HL-60 (cell line): ENCODE measurements around the gene FAM76B.

ENCODE experiments used
- DNase-seq, 2 experiments: peaks; one replicate each; pipeline ENCODE4 v3.0.0-alpha.2; 2010 to 2020; ENCODE audit warnings: low read depth in 1 of 2, low spot score in 1 of 2
- H3K27ac ChIP-seq: fragments of 250-450 bp; sonication (Bioruptor Pico); replicated peaks from 2 replicates; pipeline ENCODE4 v1.5.1; 2020; ENCODE audit warnings: mild to moderate bottlenecking, moderate library complexity
- H3K27me3 ChIP-seq: fragments of 250-450 bp; sonication (Bioruptor Pico); 2 replicates; pipeline ENCODE4 v1.5.1; 2021; ENCODE audit warnings: mild to moderate bottlenecking, moderate library complexity; ENCODE audit not compliant: insufficient read depth, poor library complexity, severe bottlenecking
- H3K4me3 ChIP-seq: replicated peaks from 2 replicates; pipeline ENCODE4 v1.5.1; 2011; ENCODE audit warnings: mild to moderate bottlenecking, control low read depth, low read length; ENCODE audit not compliant: insufficient read depth
- CTCF ChIP-seq: IDR thresholded peaks from one replicate; pipeline ENCODE4 v1.5.1; 2011; ENCODE audit warnings: low read length, control low read depth, inconsistent platforms; ENCODE audit not compliant: insufficient read depth
- GABPA ChIP-seq: IDR thresholded peaks from 2 replicates; pipeline ENCODE4 v1.6.1; 2012; ENCODE audit warnings: low read depth
- POLR2AphosphoS5 ChIP-seq: IDR thresholded peaks from 2 replicates; pipeline ENCODE4 v1.6.1; 2012; ENCODE audit warnings: low read depth
- SPI1 ChIP-seq: IDR thresholded peaks from 2 replicates; pipeline ENCODE4 v1.6.1; 2012; ENCODE audit warnings: low read depth, mild to moderate bottlenecking, borderline replicate concordance
- TF ChIP-seq, protein P1 (sequence below): IDR thresholded peaks from 2 replicates; pipeline ENCODE4 v1.6.1; 2012; ENCODE audit warnings: low read depth; ENCODE audit not compliant: insufficient replicate concordance

Gene FAM76B

DNA sequence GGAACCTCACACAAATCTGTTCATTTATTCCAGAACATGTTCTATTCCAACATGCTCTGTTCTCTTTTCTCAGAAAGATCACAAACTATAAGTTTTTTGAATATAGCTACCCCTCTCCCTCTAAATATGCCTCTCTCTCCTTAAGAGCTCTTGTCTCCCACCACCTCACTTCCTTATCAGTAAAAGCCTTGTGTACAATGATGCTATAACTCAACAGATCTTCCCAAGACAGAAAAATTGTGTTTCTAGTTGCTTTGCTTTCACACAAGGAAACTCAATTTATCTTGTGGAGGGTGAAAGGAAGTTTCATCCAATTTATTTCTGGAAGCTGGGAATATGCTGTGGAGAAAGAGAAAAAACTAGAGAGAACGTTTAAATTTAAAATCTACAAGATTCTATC is 64.4 kb downstream of the FAM76B start:
- H3K27ac ChIP-seq: no peak overlapping the region
- no peak overlapping the region for H3K4me3 ChIP-seq
- TF ChIP-seq, protein P1, sequence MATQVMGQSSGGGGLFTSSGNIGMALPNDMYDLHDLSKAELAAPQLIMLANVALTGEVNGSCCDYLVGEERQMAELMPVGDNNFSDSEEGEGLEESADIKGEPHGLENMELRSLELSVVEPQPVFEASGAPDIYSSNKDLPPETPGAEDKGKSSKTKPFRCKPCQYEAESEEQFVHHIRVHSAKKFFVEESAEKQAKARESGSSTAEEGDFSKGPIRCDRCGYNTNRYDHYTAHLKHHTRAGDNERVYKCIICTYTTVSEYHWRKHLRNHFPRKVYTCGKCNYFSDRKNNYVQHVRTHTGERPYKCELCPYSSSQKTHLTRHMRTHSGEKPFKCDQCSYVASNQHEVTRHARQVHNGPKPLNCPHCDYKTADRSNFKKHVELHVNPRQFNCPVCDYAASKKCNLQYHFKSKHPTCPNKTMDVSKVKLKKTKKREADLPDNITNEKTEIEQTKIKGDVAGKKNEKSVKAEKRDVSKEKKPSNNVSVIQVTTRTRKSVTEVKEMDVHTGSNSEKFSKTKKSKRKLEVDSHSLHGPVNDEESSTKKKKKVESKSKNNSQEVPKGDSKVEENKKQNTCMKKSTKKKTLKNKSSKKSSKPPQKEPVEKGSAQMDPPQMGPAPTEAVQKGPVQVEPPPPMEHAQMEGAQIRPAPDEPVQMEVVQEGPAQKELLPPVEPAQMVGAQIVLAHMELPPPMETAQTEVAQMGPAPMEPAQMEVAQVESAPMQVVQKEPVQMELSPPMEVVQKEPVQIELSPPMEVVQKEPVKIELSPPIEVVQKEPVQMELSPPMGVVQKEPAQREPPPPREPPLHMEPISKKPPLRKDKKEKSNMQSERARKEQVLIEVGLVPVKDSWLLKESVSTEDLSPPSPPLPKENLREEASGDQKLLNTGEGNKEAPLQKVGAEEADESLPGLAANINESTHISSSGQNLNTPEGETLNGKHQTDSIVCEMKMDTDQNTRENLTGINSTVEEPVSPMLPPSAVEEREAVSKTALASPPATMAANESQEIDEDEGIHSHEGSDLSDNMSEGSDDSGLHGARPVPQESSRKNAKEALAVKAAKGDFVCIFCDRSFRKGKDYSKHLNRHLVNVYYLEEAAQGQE: no peak
- TF ChIP-seq POLR2AphosphoS5 (no peak), GABPA (no peak), SPI1 (no peak), CTCF (no peak)
- no peak for DNase-seq
- H3K27me3 ChIP-seq: no peaks in the 10 kb centered on the region

DNA sequence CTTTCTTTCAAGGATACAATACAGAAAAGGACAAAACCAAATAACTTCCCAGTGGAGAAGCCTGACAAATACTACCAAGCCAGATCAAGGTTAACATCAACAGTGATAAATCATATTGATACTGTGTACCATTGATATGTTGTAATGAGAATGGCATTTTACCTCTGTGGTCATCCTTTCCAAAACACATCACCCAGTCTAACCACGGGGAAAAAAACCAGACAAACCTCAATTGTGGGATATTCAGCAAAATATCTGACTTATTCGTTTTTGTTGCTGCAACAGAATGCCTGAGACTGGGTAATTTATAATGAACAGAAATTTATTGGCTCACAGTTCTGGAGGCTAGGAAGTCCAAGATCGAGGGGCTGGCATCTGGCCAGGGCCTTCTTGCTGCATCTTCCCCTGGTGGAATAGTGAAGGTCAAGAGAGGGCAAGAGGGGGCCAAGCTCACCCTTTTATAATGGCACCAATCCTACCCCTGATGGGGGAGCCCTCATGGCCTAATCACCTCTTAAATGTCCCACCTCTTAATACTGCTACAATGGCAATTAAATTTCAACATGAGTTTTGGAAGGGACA is 66.1 kb downstream of the FAM76B start:
- no peak for TF ChIP-seq POLR2AphosphoS5
- TF ChIP-seq, protein P1: no peak
- TF ChIP-seq CTCF: no peak
- TF ChIP-seq GABPA: no peak
- TF ChIP-seq SPI1: no peak
- H3K4me3 ChIP-seq: no peak overlapping the region
- no peak for DNase-seq
- no peaks in the 10 kb centered on the region for H3K27me3 ChIP-seq
- no peak overlapping the region for H3K27ac ChIP-seq

GRCh38 chr11:95720195-95720594 is 69.4 kb downstream of the FAM76B start:
- Histone ChIP-seq H3K27ac (no peak overlapping the region), H3K27me3 (no peaks in the 10 kb centered on the region), H3K4me3 (no peak overlapping the region)
- TF ChIP-seq, protein P1: no peak
- no peak for TF ChIP-seq GABPA
- TF ChIP-seq CTCF: no peak
- no peak for TF ChIP-seq SPI1
- TF ChIP-seq POLR2AphosphoS5: no peak
- DNase-seq: no peak
